Measurements from ENCODE around the gene CYRIA. TPM values are rescaled to one million over a fixed set of nuclear protein-coding genes. Genes with fewer than 3 reads are reported as not detected.

The CYRIA gene
- total and polyA plus RNA-seq, 10 of the 15 experiments (the other 5 are each of a cell fraction or from before 2014, with no cell fraction given), result 3.0 to 13.1 (median 8.5) TPM

DNA sequence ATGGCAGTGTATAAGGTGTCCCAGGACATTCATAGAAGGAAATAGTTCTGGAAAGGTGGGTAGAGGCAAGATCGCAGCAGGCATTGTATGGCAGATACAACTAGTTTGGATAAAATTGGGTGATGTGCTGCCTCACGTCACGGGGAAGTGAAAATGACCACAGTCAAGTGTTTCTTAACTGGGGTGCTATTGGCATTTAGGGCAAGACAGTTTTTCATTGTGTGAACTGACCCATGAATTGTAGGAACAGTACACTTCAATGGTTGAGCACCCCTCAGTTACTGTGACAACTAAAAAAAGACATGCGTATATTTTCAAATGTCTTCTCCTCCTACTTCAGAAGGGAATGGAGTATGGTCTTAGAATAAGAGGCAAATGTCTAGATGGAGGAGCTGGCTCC is 22.3 kb upstream of the CYRIA start:
- H3K9ac ChIP-seq (ENCODE audit: control insufficient read depth, insufficient read depth, low read length), result no peak overlapping the region
- SMC1A ChIA-PET (ENCODE audit: uncharacterized antibody, unreplicated experiment), result interaction anchor here (0.9 to 1.9 kb wide), 7 partner anchors 9 to 58 kb away, joined by 3 to 10 read pairs (median 3); no protein-coding TSS in a partner anchor
- BruUV-seq (replicated peaks), result no TSS peak
- no peak overlapping the region for H3K4me3 ChIP-seq
- H2AFZ ChIP-seq (ENCODE audit: control insufficient read depth, low read depth, low read length), result no peak overlapping the region
- H3K4me2 ChIP-seq (ENCODE audit: control insufficient read depth, insufficient read depth), result no peak overlapping the region
- in situ Hi-C loops (cut with MboI) (no loop called here), intact Hi-C loops (cut with micrococcal nuclease; ENCODE audit: unreplicated experiment) (loop anchor here (2.0 kb wide), 1 partner anchor 13 kb away; no protein-coding TSS in a partner anchor)
- H3K27ac ChIP-seq (ENCODE audit: control insufficient read depth, insufficient read depth), result no peak overlapping the region
- no peaks in the 10 kb centered on the region; a peak in 1 of 4 replicates for H3K27me3 ChIP-seq (replicated peaks in 1 of 2; ENCODE audit: control insufficient read depth in 2 of 2, insufficient read depth in 2 of 2, low read length in 1 of 2)
- CTCF ChIA-PET, result interaction anchor here (0.7 to 2.2 kb wide), 3 partner anchors 56 to 79 kb away, joined by 3 to 8 read pairs (median 5); no protein-coding TSS in a partner anchor
- DNase-seq (ENCODE audit: low read depth, low spot score) (no peak), FAIRE-seq (no peak), ATAC-seq (peak; percentile 83)
- no peaks in the 10 kb centered on the region for H3K9me3 ChIP-seq (replicated peaks; ENCODE audit: control insufficient read depth, insufficient read depth, low read length)
- 43% methylated on average over 4 of the region's 4 CpGs for WGBS (ENCODE audit: insufficient coverage, insufficient replicate concordance, low lambda C conversion rate, missing lambda C conversion rate)
- no peaks in the 10 kb centered on the region for H3K36me3 ChIP-seq (ENCODE audit: control insufficient read depth in 2 of 2, insufficient read depth in 2 of 2, low read length in 1 of 2)
- H4K20me1 ChIP-seq (ENCODE audit: control insufficient read depth, insufficient read depth), result no peaks in the 10 kb centered on the region
- no peaks in the 10 kb centered on the region for H3K79me2 ChIP-seq (ENCODE audit: control insufficient read depth, insufficient read depth, low read length)
- POLR2A ChIA-PET, result no interaction called here
- TF ChIP-seq, protein P1, sequence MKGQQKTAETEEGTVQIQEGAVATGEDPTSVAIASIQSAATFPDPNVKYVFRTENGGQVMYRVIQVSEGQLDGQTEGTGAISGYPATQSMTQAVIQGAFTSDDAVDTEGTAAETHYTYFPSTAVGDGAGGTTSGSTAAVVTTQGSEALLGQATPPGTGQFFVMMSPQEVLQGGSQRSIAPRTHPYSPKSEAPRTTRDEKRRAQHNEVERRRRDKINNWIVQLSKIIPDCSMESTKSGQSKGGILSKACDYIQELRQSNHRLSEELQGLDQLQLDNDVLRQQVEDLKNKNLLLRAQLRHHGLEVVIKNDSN (IDR thresholded peaks at IDR 0.05; ENCODE audit: borderline replicate concordance, extremely low read length, insufficient read depth, low read depth, low read length), result no peak
- TF ChIP-seq, protein P2, sequence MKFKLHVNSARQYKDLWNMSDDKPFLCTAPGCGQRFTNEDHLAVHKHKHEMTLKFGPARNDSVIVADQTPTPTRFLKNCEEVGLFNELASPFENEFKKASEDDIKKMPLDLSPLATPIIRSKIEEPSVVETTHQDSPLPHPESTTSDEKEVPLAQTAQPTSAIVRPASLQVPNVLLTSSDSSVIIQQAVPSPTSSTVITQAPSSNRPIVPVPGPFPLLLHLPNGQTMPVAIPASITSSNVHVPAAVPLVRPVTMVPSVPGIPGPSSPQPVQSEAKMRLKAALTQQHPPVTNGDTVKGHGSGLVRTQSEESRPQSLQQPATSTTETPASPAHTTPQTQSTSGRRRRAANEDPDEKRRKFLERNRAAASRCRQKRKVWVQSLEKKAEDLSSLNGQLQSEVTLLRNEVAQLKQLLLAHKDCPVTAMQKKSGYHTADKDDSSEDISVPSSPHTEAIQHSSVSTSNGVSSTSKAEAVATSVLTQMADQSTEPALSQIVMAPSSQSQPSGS (IDR thresholded peaks at IDR 0.05; ENCODE audit: low read length), result no peak
- no peak for TF ChIP-seq FOXM1 (IDR thresholded peaks at IDR 0.05; ENCODE audit: low read depth, low read length)
- no peak for TF ChIP-seq PAX5 (IDR thresholded peaks at IDR 0.05; ENCODE audit: borderline replicate concordance, low read depth, low read length)
- no peak for TF ChIP-seq CHD4 (IDR thresholded peaks at IDR 0.05)
- TF ChIP-seq NR2F1 (conservative IDR thresholded peaks at IDR 0.05), result 0 out of 2 replicates have a peak, but pooled peaks have one; percentile 26
- no peak for TF ChIP-seq HCFC1 (IDR thresholded peaks at IDR 0.05; ENCODE audit: low read length)
- TF ChIP-seq POLR2AphosphoS5 (IDR thresholded peaks at IDR 0.05; ENCODE audit: low read length), result no peak
- RAD21 ChIA-PET (ENCODE audit: unreplicated experiment), result interaction anchor here (0.8 to 1.9 kb wide), 2 partner anchors 30 to 31 kb away, joined by 4 to 5 read pairs; no protein-coding TSS in a partner anchor
- no peaks in the 10 kb centered on the region for H3K4me1 ChIP-seq (ENCODE audit: control insufficient read depth, insufficient read depth, low read length)
